Frontal cortex (tissue), 4 donors: ENCODE measurements around the gene ZFPM1. TPM values are rescaled to one million over a fixed set of nuclear protein-coding genes. Genes with fewer than 3 reads are reported as not detected.

Experiments used
- DNase-seq, 2 donors: peaks; one replicate each; pipeline ENCODE4 v3.0.0; 2012; ENCODE audit warnings: low spot score in 2 of 2
- FAIRE-seq: peaks from 2 replicates; lab custom pipeline; 2012; peaks lifted over from hg19 to GRCh38; lab: Jason Lieb, UNC
- total RNA-seq: library from RNA; depleted of rRNA; stranded (reverse); fragments of >200 nt; gene quantifications from one replicate; pipeline ENCODE4 v1.2.3, GENCODE V29; 2014
- donor health status: control.
- donor health status: control.
- donor health status: control.

Gene ZFPM1
- total RNA-seq, 1 donor from 2014 or later: 1.2 TPM

DNA sequence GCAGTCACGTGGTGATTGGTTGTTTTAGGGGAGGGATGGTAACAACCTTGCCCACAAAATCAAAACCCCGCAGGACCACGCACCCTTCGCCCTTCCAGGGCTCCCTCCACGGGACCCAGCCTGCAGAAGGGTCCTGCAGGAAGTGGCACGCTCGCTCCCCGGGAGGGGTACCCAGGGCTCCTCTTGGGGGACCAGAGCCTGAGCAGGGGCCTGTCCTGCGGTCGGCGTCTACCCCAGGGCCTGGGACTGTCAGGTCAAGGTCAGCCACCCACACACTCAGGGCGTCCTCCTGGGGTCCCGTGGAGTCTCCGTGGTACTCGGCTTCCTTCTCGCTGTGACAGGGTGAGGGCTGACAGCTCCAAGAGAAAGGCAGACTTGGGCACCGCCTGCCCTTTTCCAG is 36.4 kb upstream of the ZFPM1 start:
- FAIRE-seq (no peak), DNase-seq (no peak)

DNA sequence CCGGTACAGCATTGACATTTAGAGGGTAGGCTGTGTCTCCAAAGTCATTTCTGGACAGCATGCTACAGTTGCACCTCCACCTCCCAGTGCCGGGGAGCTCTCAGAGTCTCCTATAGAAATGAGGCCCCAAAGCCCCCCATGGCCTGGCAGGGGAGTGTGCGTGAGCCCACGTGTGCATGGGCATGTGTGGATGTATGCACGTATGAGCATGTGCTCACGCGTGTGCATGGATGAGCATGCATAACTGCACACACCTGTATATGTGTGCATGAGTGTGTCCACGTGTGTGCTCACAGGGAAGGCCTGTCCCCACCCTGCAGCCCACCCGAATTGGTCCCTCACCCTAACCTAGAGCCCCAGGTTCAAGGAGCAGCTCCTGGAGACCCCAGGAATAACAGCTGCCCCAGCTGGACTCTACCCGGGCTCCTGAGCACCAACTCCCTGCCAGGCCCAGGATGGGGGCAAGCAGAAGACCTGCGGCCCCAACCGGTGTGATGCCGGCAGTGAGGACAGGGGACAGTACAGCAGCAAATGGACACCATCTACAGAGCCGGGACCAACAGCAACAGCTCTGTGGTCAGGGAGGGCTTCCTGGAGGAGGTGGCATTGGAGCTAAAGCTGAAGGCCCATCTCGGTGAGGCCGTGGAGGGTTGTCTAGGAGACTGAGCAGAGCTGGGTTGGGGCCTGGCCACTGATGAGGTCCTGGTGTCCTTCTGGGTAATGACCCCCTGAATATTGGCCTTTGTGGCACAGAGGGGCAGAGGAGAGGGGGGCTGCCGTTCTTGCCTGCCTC is 35.2 kb upstream of the ZFPM1 start:
- DNase-seq: no peak
- FAIRE-seq: no peak

DNA sequence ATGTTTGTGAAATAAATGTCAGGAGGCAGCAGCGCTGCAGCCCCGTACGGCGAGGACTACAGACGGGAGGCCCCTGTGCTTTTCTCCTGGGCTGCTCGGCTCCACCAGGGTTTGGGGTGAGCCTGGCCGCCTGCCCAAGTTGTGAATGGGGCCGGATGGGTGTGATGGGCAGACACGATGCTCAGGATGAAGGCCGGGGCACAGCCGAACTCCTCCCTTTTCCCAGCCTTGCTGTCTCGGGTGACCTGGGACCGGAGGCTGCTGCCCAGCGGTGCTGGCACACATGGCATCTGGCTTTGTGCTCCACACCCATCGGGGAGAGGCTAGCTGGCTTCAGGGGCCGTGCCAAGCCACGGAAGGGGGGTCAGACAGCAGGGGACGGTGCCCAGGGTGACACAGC is 34.2 kb upstream of the ZFPM1 start:
- no peak for DNase-seq

DNA sequence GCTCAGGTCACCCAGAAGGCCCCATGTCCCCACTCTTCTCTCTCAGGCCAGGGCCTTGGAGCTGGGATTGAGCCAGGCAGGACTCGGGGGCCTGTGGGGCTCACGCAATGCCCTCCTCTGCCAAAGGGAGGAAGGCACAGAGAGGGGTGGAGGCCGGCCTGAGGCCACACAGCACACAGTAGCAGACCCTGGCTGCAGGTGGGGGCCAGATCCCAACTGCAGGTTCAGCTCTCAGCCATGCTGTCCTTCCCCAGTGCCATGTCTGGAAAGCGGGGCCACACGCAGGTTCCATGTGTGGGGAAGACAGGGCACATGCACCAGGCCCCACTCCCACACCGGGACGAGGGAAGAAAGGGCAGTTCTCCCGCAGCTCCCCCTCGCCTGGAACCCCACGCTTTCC is 33.3 kb upstream of the ZFPM1 start:
- FAIRE-seq (no peak), DNase-seq (no peak)

More for the DNA sequence above, 34.2 kb upstream of the ZFPM1 start:
- FAIRE-seq: no peak

DNA sequence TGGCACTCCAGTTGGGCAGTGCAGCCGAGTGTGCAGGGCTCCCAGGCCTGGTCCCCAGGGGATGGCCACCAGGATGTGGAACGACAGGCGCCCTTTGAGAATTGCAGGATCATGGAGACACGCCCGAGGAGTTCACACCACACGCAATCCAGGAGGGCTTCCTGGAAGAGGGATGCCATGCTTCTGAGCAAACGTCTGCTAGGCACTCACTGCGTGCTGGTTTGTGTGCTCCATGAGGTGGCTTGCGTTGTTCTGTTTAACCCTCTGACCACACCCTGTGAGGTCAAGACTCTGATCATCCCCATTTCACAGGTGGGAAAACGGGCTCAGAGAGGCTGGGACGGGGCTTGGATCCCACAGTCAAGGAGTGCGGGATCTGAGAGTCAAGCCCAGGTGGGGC is 32.6 kb upstream of the ZFPM1 start:
- DNase-seq (no peak), FAIRE-seq (no peak)

DNA sequence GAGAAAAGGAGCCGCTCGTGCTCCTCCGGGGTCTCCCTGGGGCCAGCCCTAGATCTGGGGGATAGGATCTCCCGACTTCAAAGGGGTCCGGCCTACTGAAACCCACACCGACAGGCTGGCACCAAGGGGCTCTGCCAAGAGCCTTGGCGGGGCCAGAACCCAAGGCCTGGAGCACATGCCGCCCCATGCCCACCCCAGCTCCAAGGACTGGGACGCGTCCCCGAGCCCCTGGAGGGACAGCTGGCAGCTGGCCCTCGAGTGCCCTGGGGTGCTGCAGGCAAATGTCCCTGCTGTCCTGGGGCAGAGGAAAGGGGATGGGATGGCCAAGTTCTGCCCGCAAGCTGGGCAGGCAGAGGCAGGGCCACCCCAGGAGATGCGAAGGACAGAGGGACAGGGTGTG is 31.8 kb upstream of the ZFPM1 start:
- FAIRE-seq: no peak
- no peak for DNase-seq

DNA sequence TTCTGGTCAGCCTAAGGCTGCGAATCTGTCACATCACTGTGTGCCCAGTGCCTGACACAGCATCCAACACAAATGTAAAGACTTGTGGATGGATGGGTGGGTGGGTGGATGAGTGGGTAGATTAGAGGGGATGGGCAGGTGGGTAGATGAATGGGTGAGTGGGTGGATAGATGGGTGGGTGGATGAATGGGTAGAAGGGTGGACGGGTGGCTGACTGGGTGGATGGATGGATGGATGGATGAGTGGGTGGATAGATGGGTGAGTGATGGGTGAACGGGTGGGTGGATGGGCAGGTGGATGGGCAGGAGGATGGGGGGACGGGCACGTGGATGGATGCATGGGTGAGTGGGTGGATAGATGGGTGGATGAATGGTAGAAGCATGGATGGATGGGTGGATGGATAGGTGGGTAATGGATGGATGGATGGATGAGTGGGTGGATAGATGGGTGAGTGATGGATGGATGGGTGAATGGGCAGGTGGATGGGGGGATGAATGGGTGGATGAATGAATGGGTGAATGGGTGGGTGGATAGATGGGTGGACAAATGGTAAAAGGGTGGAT is 31.1 kb upstream of the ZFPM1 start:
- FAIRE-seq: no peak
- DNase-seq: no peak

DNA sequence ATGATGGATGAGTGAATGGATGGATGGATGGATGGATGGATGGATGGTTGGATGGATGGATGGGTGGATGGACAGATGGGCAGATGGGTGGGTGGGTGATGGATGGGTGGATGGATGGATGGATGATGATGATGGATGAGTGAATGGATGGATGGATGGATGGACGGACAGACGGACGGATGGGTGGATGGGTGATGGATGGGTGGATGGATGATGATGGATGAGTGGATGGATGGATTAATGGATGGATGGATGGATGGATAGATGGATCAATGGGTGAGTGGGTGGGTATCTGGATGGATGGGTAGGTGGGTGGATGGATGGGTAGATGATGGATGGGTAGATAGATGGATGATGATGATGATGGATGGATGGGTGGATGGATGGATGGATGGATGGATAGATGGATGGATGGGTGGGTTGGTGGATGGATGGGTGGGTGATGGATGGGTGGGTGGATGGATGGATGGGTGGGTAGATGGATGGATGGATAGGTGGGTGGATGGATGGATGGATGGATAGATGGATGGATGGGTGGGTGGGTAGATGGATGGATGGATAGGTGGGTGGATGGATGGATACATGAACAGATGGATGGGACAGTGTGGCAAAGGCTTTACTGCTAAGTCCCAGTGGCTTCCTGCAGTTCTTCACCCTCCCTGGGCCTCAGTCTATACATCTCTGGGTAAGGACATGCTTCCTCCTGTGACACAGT is 30.2 kb upstream of the ZFPM1 start:
- FAIRE-seq (no peak), DNase-seq (no peak)

DNA sequence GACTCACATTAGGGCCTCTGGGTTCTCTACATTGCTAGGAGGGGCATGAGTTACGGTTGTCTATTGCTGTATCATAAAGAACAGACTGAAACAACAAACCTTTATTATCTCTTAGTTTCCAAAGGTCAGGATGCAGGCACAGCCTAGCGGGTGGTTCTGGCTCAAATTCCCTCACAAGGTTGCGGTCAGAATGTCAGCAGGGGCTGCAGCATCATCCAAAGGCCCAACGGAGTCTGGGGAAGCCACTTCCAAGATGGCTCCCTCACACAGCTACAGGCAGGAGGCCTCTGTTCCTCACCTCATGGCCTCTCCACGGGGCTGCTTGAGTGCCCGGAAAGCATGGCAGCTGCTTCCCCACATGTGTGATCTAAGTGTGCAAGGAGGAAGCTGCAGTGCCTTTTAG is 29.6 kb upstream of the ZFPM1 start:
- DNase-seq (no peak), FAIRE-seq (no peak)

DNA sequence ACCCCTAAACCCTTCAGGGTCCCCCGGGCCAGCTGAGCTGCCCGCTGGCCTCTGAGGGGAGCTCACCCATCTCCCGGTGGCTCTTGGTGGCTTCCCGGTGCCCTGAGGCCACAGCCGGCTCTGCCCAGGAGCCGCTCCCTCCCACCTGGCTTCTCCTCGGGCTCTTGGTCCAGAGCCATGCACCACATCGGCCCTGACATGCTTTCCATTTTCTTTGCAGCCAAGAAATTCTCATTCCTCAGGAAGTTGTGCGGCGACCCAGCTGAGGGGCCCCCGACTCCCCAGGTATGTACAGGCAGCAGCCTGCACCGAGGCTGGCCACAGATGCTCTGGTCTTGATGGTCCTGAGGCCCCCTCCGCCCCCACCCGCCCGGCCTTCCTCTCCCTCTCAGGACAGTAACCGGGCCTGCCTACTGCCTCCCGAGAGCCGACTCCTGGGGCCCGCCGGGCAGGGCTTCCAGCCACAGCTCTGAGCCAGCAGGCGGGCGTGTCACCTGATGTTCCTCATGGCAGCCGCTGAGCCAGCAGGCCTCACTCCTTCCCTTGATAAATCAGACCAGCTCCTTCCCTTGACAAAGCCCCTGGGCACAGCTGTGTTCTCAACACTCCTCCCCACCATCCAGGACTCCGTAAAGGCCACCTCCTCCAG is 28.4 kb upstream of the ZFPM1 start:
- FAIRE-seq (no peak), DNase-seq (no peak)

DNA sequence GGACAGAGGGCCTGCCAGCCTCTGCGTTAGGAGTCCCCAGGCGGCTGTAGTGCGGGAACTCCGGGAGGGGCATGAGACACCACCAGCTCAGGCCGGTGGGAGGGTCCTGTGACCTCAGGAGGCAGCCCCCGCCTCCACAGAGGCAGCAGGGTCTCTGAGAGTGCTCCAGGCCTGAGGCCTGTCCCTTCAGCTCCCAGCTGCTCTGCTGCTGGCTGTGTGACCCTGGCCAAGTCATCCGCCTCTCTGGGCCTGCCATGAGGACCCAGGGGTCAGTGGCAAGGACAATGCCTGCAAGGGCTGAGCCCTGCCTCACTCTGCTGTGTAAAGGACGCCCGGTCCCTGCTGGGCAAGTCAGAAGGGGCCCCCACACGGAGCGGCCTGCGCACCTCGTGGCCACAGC is 27.1 kb upstream of the ZFPM1 start:
- no peak for FAIRE-seq
- no peak for DNase-seq

DNA sequence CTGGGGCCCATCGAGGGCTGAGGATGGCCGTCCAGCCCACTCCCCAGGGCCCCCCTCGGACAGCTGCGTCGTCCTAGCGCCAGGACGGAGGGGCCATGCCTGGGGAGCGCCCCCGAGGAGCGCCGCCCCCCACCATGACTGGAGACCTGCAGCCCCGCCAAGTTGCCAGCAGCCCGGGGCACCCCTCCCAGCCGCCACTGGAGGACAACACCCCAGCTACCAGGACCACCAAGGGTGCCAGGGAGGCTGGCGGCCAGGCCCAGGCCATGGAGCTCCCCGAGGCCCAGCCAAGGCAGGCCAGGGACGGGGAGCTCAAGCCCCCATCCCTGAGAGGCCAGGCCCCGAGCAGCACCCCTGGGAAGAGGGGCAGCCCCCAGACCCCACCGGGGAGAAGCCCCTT is 25.7 kb upstream of the ZFPM1 start:
- DNase-seq (no peak), FAIRE-seq (no peak)

DNA sequence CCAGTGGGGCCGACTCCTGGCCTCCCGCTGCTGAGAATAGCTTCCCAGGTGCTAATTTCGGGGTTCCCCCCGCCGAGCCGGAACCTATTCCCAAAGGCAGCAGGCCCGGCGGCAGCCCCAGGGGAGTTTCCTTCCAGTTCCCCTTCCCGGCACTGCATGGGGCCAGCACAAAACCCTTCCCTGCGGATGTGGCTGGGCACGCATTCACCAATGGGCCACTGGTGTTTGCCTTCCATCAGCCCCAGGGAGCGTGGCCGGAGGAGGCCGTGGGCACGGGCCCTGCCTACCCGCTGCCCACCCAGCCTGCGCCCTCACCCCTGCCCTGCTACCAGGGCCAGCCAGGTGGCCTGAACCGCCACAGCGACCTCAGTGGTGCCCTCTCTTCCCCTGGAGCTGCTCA is 24.9 kb upstream of the ZFPM1 start:
- no peak for DNase-seq
- FAIRE-seq: no peak

DNA sequence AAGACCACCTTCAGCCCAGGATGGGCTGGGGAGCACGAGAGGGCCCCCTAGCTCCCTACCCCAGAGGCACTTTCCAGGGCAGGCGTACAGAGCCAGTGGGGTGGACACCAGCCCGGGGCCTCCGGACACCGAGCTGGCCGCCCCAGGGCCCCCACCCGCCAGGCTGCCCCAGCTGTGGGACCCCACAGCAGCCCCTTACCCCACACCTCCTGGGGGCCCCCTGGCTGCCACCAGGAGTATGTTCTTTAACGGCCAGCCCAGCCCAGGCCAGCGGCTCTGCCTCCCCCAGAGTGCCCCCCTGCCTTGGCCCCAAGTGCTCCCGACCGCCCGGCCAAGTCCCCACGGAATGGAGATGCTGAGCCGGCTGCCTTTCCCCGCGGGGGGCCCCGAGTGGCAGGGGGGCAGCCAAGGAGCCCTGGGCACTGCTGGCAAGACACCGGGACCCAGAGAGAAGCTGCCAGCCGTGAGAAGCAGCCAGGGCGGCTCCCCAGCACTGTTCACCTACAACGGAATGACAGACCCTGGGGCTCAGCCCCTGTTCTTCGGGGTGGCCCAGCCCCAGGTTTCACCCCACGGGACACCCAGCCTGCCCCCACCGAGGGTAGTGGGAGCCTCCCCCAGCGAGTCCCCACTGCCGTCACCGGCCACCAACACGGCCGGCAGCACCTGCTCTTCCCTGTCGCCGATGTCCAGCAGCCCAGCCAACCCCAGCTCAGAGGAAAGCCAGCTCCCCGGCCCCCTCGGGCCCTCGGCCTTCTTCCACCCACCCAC is 24.3 kb upstream of the ZFPM1 start:
- no peak for DNase-seq
- FAIRE-seq: no peak

DNA sequence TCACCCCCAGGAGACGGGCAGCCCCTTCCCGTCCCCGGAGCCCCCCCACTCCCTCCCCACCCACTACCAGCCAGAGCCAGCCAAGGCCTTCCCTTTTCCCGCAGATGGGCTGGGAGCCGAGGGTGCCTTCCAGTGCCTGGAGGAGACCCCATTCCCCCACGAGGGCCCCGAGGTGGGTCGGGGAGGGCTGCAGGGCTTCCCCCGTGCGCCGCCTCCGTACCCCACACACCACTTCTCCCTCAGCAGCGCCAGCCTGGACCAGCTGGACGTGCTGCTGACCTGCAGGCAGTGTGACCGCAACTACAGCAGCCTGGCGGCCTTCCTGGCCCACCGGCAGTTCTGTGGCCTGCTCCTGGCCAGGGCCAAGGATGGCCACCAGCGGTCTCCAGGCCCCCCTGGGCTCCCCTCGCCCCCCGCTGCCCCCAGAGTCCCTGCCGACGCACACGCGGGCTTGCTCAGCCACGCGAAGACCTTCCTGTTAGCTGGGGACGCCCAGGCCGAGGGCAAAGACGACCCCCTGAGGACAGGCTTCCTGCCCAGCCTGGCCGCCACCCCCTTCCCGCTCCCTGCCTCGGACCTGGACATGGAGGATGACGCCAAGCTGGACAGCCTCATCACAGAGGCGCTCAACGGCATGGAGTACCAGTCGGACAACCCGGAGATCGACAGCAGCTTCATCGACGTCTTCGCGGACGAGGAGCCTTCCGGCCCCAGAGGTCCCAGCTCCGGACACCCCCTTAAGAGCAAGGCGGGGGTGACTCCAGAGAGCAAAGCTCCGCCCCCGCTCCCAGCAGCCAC is 23.5 kb upstream of the ZFPM1 start:
- DNase-seq (no peak), FAIRE-seq (no peak)

DNA sequence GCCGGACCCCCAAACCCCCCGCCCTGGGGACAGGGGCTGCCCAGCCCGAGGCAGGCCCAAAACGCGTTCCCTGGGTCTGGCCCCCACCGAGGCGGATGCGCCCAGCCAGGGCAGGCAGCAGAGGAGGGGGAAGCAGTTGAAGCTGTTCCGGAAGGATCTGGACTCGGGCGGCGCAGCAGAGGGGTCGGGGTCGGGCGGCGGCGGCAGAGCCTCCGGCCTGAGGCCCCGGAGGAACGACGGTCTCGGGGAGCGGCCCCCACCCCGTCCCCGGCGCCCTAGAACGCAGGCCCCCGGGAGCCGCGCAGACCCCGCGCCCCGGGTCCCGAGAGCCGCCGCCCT is 22.9 kb upstream of the ZFPM1 start:
- no peak for FAIRE-seq
- DNase-seq: no peak

DNA sequence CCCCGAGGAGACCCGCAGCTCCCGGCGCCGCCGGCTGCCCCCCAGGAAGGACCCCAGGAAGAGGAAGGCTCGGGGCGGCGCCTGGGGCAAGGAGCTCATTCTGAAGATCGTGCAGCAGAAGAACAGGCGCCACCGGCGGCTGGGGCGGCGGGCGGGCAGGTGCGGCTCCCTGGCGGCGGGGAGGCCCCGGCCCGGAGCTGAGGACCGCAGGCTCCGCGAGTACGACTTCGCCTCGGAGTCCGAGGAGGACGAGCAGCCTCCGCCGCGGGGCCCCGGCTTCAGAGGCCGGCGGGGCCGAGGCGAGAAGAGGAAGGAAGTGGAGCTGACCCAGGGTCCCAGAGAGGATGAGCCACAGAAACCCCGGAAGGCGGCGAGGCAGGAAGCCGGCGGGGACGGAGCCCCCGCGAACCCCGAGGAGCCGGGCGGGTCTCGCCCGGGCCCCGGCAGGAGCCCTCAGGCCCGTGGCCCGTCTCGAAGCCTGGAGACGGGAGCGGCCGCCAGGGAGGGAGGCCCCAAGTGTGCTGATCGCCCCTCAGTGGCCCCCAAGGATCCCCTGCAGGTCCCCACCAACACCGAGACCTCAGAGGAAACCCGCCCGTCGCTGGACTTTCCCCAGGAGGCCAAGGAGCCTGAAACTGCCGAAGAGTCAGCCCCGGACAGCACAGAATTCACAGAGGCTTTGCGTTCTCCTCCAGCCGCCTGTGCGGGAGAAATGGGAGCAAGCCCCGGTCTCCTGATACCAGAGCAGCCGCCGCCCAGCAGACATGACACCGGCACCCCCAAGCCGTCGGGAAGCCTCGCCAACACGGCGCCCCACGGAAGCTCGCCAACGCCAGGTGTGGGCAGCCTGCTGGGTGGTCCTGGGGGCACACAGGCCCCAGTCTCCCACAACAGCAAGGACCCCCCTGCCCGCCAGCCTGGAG is 22.3 kb upstream of the ZFPM1 start:
- FAIRE-seq (no peak), DNase-seq (peak in 1 of 2 donors; percentile 61)

DNA sequence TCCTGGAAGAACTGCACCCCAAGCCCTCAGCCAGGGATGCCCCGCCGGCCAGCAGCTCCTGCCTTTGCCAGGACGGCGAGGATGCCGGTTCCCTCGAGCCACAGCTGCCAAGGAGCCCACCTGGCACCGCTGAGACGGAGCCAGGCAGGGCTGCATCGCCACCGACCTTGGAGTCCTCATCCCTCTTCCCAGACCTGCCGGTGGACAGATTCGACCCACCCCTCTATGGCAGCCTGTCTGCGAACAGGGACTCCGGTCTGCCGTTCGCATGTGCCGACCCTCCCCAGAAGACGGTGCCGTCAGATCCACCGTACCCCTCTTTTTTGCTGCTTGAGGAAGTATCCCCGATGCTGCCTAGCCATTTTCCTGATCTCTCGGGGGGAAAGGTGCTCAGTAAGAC is 21.4 kb upstream of the ZFPM1 start:
- FAIRE-seq (no peak), DNase-seq (no peak)
